KMS-11 (cell line): ENCODE measurements around the gene AQR.

Source experiments
- H2AFZ ChIP-seq: fragments of 200-600 bp; sonication (generic); 2 replicates; pipeline ENCODE4 v1.6.1; 2016; ENCODE audit warnings: antibody characterized with exemption, mixed run types, low read depth
- H3K27ac ChIP-seq: fragments of 200-600 bp; sonication (generic); 2 replicates; pipeline ENCODE4 v1.6.1; 2016; ENCODE audit warnings: mild to moderate bottlenecking, mixed run types
- H3K27me3 ChIP-seq: fragments of 200-600 bp; sonication (generic); 2 replicates; pipeline ENCODE4 v1.6.1; 2017; ENCODE audit warnings: mild to moderate bottlenecking, low read depth, mixed run types, moderate library complexity; ENCODE audit not compliant: insufficient read depth
- H3K36me3 ChIP-seq: fragments of 200-600 bp; sonication (generic); 2 replicates; pipeline ENCODE4 v1.6.1; 2017; ENCODE audit warnings: mild to moderate bottlenecking, mixed run types; ENCODE audit not compliant: insufficient read depth
- H3K4me1 ChIP-seq: fragments of 200-600 bp; sonication (generic); 2 replicates; pipeline ENCODE4 v1.6.1; 2016; ENCODE audit warnings: mild to moderate bottlenecking, low read depth, mixed run types; ENCODE audit not compliant: poor library complexity, severe bottlenecking
- H3K4me2 ChIP-seq: fragments of 200-600 bp; sonication (generic); 2 replicates; pipeline ENCODE4 v1.7.0; 2016; ENCODE audit warnings: mild to moderate bottlenecking, mixed run types
- H3K4me3 ChIP-seq: fragments of 200-600 bp; sonication (generic); IDR thresholded peaks from 2 replicates; pipeline ENCODE4 v1.6.1; 2017; ENCODE audit warnings: low read depth, low read length, mixed read lengths; ENCODE audit not compliant: insufficient read depth
- H3K79me2 ChIP-seq: fragments of 200-600 bp; sonication (generic); 2 replicates; pipeline ENCODE4 v1.6.1; 2016; ENCODE audit warnings: low read depth, mixed run types; ENCODE audit not compliant: insufficient read depth
- H3K9ac ChIP-seq: fragments of 200-600 bp; sonication (generic); 2 replicates; pipeline ENCODE4 v1.6.1; 2016; ENCODE audit warnings: mild to moderate bottlenecking, mixed run types
- H4K20me1 ChIP-seq: fragments of 200-600 bp; sonication (generic); 2 replicates; pipeline ENCODE4 v1.6.1; 2016; ENCODE audit warnings: mild to moderate bottlenecking, mixed run types; ENCODE audit not compliant: insufficient read depth
- CTCF ChIP-seq: fragments of 200-600 bp; sonication (generic); conservative IDR thresholded peaks from 2 replicates; pipeline ENCODE4 v1.6.1; 2017; ENCODE audit warnings: low read depth, mild to moderate bottlenecking, antibody characterized with exemption, low read length, moderate library complexity, mixed read lengths

Gene AQR

DNA sequence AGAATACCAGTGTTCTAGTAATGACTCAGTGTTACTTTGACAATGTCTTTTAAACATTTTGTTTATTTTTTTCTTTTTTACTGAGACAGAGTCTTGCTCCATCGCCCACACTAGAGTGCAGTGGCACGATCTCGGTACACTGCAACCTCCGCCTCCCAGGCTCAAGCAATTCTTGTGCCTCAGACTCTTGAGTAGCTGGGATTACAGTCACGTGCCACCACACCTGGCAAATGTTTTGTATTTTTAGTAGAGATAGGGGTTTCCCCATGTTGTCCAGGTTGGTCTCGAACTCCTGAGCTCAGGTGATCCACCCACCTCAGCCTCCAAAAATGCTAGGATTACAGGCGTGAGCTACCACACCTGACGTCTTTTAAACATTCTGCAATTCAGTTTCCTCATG is 15.7 kb downstream of the AQR start:
- no peak overlapping the region for H3K4me3 ChIP-seq
- H3K36me3 ChIP-seq = no peaks in the 10 kb centered on the region
- H3K79me2 ChIP-seq = no peaks in the 10 kb centered on the region; the same call in 1 of the 2 replicates
- no peak overlapping the region for H3K9ac ChIP-seq
- no peaks in the 10 kb centered on the region for H4K20me1 ChIP-seq
- H3K27ac ChIP-seq = no peak overlapping the region
- H2AFZ ChIP-seq = no peak overlapping the region
- H3K27me3 ChIP-seq = no peaks in the 10 kb centered on the region
- H3K4me2 ChIP-seq = no peak overlapping the region
- no peaks in the 10 kb centered on the region for H3K4me1 ChIP-seq
- no peak for TF ChIP-seq CTCF

DNA sequence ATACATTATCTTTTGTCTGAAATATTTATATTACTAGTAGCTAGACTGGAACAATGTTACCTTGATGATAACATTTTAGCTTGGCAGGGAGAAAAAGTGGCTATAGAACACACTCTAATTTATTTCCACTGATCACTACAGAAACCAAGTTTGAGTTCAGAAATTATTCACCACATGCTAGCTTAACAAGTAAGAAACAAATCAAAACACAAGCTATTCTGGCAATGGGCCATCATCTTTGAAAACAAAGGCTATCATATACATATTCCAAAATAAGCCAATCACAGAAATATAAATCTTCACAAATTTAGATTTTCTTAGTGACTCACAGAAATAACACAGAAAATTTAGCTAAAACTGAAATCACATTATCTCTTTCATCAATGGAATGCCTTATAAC is 17.1 kb downstream of the AQR start:
- Histone ChIP-seq H4K20me1 (no peaks in the 10 kb centered on the region), H3K4me2 (no peak overlapping the region), H2AFZ (no peak overlapping the region), H3K27ac (no peak overlapping the region), H3K36me3 (no peaks in the 10 kb centered on the region; the same call in 1 of the 2 replicates), H3K27me3 (no peaks in the 10 kb centered on the region), H3K4me3 (no peak overlapping the region), H3K4me1 (no peaks in the 10 kb centered on the region), H3K79me2 (no peaks in the 10 kb centered on the region; the same call in 1 of the 2 replicates), H3K9ac (no peak overlapping the region)
- no peak for TF ChIP-seq CTCF

DNA sequence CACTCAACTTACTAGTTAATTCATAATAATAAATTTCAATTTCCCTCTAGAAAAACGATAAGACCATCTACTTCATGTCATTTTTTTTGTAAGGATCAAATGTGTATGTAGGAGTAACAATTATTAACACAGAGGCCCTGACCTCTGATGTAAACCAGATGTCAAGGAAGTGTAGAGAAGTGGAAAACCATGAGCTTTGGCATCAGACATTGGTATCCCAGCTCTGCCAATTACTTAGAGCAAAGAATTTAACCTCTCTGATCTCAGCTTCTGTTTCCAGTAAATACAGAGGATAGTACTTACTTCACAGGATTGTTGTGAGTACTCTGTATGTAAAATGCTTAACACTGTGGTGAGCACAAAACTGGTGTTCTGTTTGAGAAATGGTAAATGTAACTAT is 17.5 kb downstream of the AQR start:
- Histone ChIP-seq H3K79me2 (no peaks in the 10 kb centered on the region; the same call in 1 of the 2 replicates), H3K9ac (no peak overlapping the region), H3K4me1 (no peaks in the 10 kb centered on the region), H3K36me3 (no peaks in the 10 kb centered on the region; the same call in 1 of the 2 replicates), H2AFZ (no peak overlapping the region), H3K27ac (no peak overlapping the region), H3K27me3 (no peaks in the 10 kb centered on the region), H3K4me3 (no peak overlapping the region), H4K20me1 (no peaks in the 10 kb centered on the region), H3K4me2 (no peak overlapping the region)
- no peak for TF ChIP-seq CTCF

DNA sequence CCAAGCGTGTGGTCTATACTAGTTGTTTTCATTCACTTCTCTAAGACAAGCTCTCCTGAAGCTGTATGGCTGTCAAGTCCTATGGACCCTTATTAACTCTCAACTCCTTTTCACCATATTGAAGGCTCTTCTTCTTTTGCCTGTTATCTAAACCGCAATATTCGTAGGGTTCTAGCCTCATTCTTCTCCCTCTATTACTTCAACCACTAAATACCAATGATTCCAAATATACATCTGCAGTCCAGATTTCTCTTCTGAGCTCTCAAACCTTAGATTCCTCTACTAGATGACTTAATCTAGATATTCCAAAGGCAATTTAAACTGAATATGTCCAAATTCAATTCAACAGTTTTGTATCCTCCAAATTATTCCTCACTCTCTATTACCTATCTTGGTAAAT is 24.6 kb downstream of the AQR start:
- Histone ChIP-seq H4K20me1 (no peaks in the 10 kb centered on the region), H3K4me3 (no peak overlapping the region), H3K27me3 (no peaks in the 10 kb centered on the region), H3K9ac (no peak overlapping the region), H3K79me2 (no peaks in the 10 kb centered on the region), H3K4me1 (no peaks in the 10 kb centered on the region), H2AFZ (no peak overlapping the region), H3K4me2 (no peak overlapping the region), H3K36me3 (no peaks in the 10 kb centered on the region; the same call in 1 of the 2 replicates), H3K27ac (no peak overlapping the region)
- TF ChIP-seq CTCF = no peak
